Smooth muscle cell (in vitro differentiated cells): Measurements from ENCODE around the gene SNX18. TPM values are rescaled to one million over a fixed set of nuclear protein-coding genes. Genes with fewer than 3 reads are reported as not detected.

Source experiments
- DNase-seq: peaks from one replicate; lab custom pipeline; 2025; ENCODE audit not compliant: unreplicated experiment; lab: John Stamatoyannopoulos, UW
- H2AFZ ChIP-seq: fragments of 200-600 bp; sonication (generic); 2 replicates; pipeline ENCODE4 v1.6.0; 2016; ENCODE audit warnings: antibody characterized with exemption, low read depth, mild to moderate bottlenecking
- H3F3A ChIP-seq: fragments of 200-600 bp; sonication (generic); 2 replicates; pipeline ENCODE4 v1.6.0; 2017; ENCODE audit warnings: antibody characterized with exemption, low read depth
- H3K27ac ChIP-seq: fragments of 200-600 bp; sonication (generic); 2 replicates; pipeline ENCODE4 v1.5.1; 2016; ENCODE audit warnings: low read depth, mild to moderate bottlenecking
- H3K27me3 ChIP-seq: fragments of 200-600 bp; sonication (generic); 2 replicates; pipeline ENCODE4 v1.6.1; 2016; ENCODE audit warnings: low read depth, mild to moderate bottlenecking
- H3K36me3 ChIP-seq: fragments of 200-600 bp; sonication (generic); 2 replicates; pipeline ENCODE4 v1.5.1; 2016; ENCODE audit warnings: low read depth
- H3K4me1 ChIP-seq: fragments of 200-600 bp; sonication (generic); 2 replicates; pipeline ENCODE4 v1.5.1; 2016; ENCODE audit warnings: low read depth
- H3K4me2 ChIP-seq: fragments of 200-600 bp; sonication (generic); 2 replicates; pipeline ENCODE4 v1.6.0; 2016; ENCODE audit warnings: mild to moderate bottlenecking
- H3K4me3 ChIP-seq: fragments of 200-600 bp; sonication (generic); 2 replicates; pipeline ENCODE4 v1.5.1; 2016; ENCODE audit warnings: mild to moderate bottlenecking
- H3K79me2 ChIP-seq: fragments of 200-600 bp; sonication (generic); 2 replicates; pipeline ENCODE4 v1.6.0; 2016; ENCODE audit warnings: low read depth, mild to moderate bottlenecking
- H3K9ac ChIP-seq: fragments of 200-600 bp; sonication (generic); 2 replicates; pipeline ENCODE4 v1.6.0; 2016; ENCODE audit warnings: low read depth
- H3K9me3 ChIP-seq: fragments of 200-600 bp; sonication (generic); replicated peaks from 2 replicates; pipeline ENCODE4 v1.5.1; 2016; ENCODE audit warnings: low read depth
- H4K20me1 ChIP-seq: fragments of 200-600 bp; sonication (generic); 2 replicates; pipeline ENCODE4 v1.6.0; 2016; ENCODE audit warnings: low read depth
- WGBS: methylation state at CpG from one replicate; pipeline ENCODE4 v1.1.7; 2016; ENCODE audit warnings: low lambda C conversion rate; 5-methylcytosine and 5-hydroxymethylcytosine counted together
- polyA plus RNA-seq: library from polyadenylated mRNA; unstranded; fragments of >200 nt; fragmentation: Nextera tagmentation; extraction: Ambion mirVana; gene quantifications from 2 replicates; pipeline ENCODE4 v1.2.1, GENCODE V29; 2016
- total RNA-seq: library from RNA; depleted of rRNA; stranded (reverse); fragments of >200 nt; gene quantifications from 2 replicates; pipeline ENCODE4 v1.2.3, GENCODE V29; 2014
- TF ChIP-seq, protein P1 (sequence below): fragments of 200-600 bp; sonication (generic); IDR thresholded peaks from 2 replicates; pipeline ENCODE4 v1.5.1; 2017; ENCODE audit warnings: borderline replicate concordance, mild to moderate bottlenecking, antibody characterized with exemption; ENCODE audit not compliant: insufficient read depth, poor library complexity, severe bottlenecking

The SNX18 gene, protein sequence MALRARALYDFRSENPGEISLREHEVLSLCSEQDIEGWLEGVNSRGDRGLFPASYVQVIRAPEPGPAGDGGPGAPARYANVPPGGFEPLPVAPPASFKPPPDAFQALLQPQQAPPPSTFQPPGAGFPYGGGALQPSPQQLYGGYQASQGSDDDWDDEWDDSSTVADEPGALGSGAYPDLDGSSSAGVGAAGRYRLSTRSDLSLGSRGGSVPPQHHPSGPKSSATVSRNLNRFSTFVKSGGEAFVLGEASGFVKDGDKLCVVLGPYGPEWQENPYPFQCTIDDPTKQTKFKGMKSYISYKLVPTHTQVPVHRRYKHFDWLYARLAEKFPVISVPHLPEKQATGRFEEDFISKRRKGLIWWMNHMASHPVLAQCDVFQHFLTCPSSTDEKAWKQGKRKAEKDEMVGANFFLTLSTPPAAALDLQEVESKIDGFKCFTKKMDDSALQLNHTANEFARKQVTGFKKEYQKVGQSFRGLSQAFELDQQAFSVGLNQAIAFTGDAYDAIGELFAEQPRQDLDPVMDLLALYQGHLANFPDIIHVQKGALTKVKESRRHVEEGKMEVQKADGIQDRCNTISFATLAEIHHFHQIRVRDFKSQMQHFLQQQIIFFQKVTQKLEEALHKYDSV
- 16.7 and 17.5 TPM in 2 replicates for total RNA-seq
- polyA plus RNA-seq, result 3.5 and 4.7 TPM in 2 replicates

DNA sequence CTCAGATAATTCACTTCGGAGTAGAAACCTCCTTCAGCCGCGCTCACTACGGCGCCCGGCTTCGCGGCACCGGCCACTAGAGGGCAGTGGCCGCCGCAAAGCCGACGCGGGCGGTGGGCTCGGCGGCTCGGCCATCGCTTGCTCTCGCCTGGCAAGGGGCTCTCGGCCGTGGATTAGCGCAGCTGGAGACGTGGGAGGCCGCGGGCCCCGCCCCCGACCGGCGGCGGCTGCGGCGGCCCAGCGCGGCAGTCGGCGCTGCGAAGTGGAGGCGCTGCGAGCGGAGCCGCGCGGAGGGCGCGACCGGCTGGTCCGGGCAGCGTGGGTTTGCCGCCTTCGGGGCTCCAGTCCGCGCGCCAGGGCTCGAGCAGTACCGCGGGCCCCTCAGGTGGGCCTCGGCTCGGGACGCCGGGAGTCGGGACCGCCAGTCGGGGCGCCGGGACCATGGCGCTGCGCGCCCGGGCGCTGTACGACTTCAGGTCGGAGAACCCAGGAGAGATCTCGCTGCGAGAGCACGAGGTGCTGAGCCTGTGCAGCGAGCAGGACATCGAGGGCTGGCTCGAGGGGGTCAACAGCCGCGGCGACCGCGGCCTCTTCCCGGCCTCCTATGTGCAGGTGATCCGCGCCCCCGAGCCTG is at the start of gene SNX18:
Gene SNX18, plus strand, starts transcription at position 248 of the 634 bp plus-strand sequence. Its CDS starts 194 bp downstream, at position 442.
- WGBS, result 1% methylated on average over 78 of the region's 88 CpGs
- Histone ChIP-seq H2AFZ (peak within 1 kb of the TSS; percentile 95), H3K36me3 (no peaks in the 10 kb centered on the region), H3F3A (peaks cover 4% of the 10 kb centered on the region), H3K27me3 (no peaks in the 10 kb centered on the region), H3K79me2 (peaks cover 46% of the 10 kb centered on the region), H3K4me2 (peak within 1 kb of the TSS; percentile 89), H3K27ac (peak within 1 kb of the TSS; percentile 93), H3K4me1 (peaks cover 46% of the 10 kb centered on the region), H3K9me3 (no peaks in the 10 kb centered on the region), H3K9ac (peak within 1 kb of the TSS; percentile 75), H3K4me3 (peak within 1 kb of the TSS; percentile 91), H4K20me1 (peaks cover 33% of the 10 kb centered on the region)
- TF ChIP-seq, protein P1, sequence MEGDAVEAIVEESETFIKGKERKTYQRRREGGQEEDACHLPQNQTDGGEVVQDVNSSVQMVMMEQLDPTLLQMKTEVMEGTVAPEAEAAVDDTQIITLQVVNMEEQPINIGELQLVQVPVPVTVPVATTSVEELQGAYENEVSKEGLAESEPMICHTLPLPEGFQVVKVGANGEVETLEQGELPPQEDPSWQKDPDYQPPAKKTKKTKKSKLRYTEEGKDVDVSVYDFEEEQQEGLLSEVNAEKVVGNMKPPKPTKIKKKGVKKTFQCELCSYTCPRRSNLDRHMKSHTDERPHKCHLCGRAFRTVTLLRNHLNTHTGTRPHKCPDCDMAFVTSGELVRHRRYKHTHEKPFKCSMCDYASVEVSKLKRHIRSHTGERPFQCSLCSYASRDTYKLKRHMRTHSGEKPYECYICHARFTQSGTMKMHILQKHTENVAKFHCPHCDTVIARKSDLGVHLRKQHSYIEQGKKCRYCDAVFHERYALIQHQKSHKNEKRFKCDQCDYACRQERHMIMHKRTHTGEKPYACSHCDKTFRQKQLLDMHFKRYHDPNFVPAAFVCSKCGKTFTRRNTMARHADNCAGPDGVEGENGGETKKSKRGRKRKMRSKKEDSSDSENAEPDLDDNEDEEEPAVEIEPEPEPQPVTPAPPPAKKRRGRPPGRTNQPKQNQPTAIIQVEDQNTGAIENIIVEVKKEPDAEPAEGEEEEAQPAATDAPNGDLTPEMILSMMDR, result peak; percentile 98
- peak; percentile 63 for DNase-seq

DNA sequence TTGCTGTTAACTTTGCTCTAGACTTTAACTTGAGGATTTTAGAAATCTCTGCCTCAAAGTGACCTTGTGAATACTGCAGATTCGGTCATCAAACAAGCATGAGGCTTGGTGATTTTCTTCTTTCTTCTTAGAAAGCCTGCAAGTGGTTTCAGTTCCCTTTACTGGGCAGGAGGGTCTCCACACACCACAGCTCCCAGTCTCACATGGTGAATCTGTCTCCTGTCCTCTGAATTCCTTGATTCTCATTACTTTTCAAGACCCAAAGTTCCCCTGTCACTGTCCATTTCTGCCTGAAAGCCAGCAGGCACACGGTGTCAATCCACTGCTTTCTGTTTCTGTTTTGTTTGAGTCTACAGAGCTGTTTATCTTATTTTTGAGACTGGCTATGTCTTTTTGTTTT is 47.9 kb upstream of the SNX18 start:
- H3K4me2 ChIP-seq, result peak overlapping the region; percentile 75
- DNase-seq, result no peak
- H2AFZ ChIP-seq, result peak overlapping the region; percentile 67
- H3K4me3 ChIP-seq, result peak overlapping the region; percentile 22
- H3K9me3 ChIP-seq, result no peaks in the 10 kb centered on the region
- TF ChIP-seq, protein P1, result no peak
- no peaks in the 10 kb centered on the region for H3K27me3 ChIP-seq
- H3K27ac ChIP-seq, result peak overlapping the region; percentile 26
- peak overlapping the region; percentile 4 for H3K9ac ChIP-seq
- H4K20me1 ChIP-seq, result no peaks in the 10 kb centered on the region
- H3K79me2 ChIP-seq, result no peaks in the 10 kb centered on the region
- WGBS, result 45% methylated on average over 2 of the region's 2 CpGs
- H3K36me3 ChIP-seq, result no peaks in the 10 kb centered on the region
- no peaks in the 10 kb centered on the region for H3F3A ChIP-seq
- H3K4me1 ChIP-seq, result peaks cover 14% of the 10 kb centered on the region

DNA sequence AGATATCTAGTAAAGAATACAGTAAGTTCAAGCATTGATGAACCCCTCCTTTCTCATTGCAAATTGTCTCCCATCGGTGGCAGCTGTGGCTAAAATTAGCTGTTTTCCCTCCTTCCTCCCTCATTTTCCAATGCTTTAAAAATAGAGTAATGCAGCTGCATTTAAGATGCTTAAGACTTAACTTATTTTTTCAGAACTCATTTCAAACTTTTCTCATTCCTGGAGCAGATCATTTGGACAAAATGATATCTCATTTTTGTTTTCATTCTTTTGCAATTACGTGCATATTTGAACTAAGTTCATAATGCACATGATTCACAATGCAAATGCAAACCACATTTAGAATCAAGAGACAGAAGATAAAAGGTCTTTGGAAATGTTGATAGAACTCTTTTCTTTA is 47.4 kb upstream of the SNX18 start:
- Histone ChIP-seq H4K20me1 (no peaks in the 10 kb centered on the region), H3K4me3 (peak overlapping the region; percentile 22), H3K27me3 (no peaks in the 10 kb centered on the region), H3K9ac (no peak overlapping the region), H3K4me2 (peak overlapping the region; percentile 75), H3K36me3 (no peaks in the 10 kb centered on the region), H3K4me1 (peaks cover 14% of the 10 kb centered on the region), H3F3A (no peaks in the 10 kb centered on the region), H2AFZ (no peak overlapping the region), H3K79me2 (no peaks in the 10 kb centered on the region), H3K27ac (peak overlapping the region; percentile 24), H3K9me3 (no peaks in the 10 kb centered on the region)
- TF ChIP-seq, protein P1, result no peak
- WGBS, result 78% methylated on average over 2 of the region's 2 CpGs
- no peak for DNase-seq
